Measurements from ENCODE around the gene RPRD1B.

Gene RPRD1B

GRCh38 chr20:38125157-38126056 lies 91.9 kb downstream of the RPRD1B start:
- Histone ChIP-seq H3F3A (ENCODE audit: insufficient read depth, low read length) (no peaks in the 10 kb centered on the region), H4K20me1 (ENCODE audit: insufficient read depth, low read length) (no peaks in the 10 kb centered on the region), H3K79me2 (ENCODE audit: low read length) (no peaks in the 10 kb centered on the region), H3K4me3 (ENCODE audit: low read length) (no peak overlapping the region), H3K4me2 (ENCODE audit: low read depth, low read length) (no peak overlapping the region), H3K36me3 (replicated peaks; ENCODE audit: insufficient read depth, low read length) (no peaks in the 10 kb centered on the region), H2AFZ (ENCODE audit: low read length) (no peak overlapping the region), H3K27me3 (replicated peaks; ENCODE audit: insufficient read depth, low read length) (no peaks in the 10 kb centered on the region), H3K9me2 (replicated peaks; ENCODE audit: insufficient read depth, low read length) (no peaks in the 10 kb centered on the region), H3K4me1 (ENCODE audit: low read length) (no peaks in the 10 kb centered on the region), H3K27ac (ENCODE audit: low read length) (no peak overlapping the region), H3K9me3 (replicated peaks; ENCODE audit: insufficient read depth, low read length) (no peaks in the 10 kb centered on the region), H3K9ac (ENCODE audit: low read length) (no peak overlapping the region)
- TF ChIP-seq EZH2 (optimal IDR thresholded peaks at IDR 0.05; ENCODE audit: low read depth, low read length) (no peak), CTCF (IDR thresholded peaks at IDR 0.05; ENCODE audit: low read length) (no peak)
- no peak for DNase-seq

GRCh38 chr20:38126146-38126921 lies 92.8 kb downstream of the RPRD1B start:
- H3K9me3 ChIP-seq (replicated peaks; ENCODE audit: insufficient read depth, low read length) = no peaks in the 10 kb centered on the region
- H2AFZ ChIP-seq (ENCODE audit: low read length) = no peak overlapping the region
- H3K79me2 ChIP-seq (ENCODE audit: low read length) = no peaks in the 10 kb centered on the region
- no peaks in the 10 kb centered on the region for H3F3A ChIP-seq (ENCODE audit: insufficient read depth, low read length)
- no peaks in the 10 kb centered on the region for H3K4me1 ChIP-seq (ENCODE audit: low read length)
- no peak for DNase-seq
- no peak overlapping the region for H3K9ac ChIP-seq (ENCODE audit: low read length)
- no peak for TF ChIP-seq EZH2phosphoT487 (IDR thresholded peaks at IDR 0.05; ENCODE audit: low read length)
- TF ChIP-seq EZH2 (optimal IDR thresholded peaks at IDR 0.05; ENCODE audit: low read depth, low read length) = no peak
- no peak for TF ChIP-seq CTCF (IDR thresholded peaks at IDR 0.05; ENCODE audit: low read length)
- no peaks in the 10 kb centered on the region for H3K9me2 ChIP-seq (replicated peaks; ENCODE audit: insufficient read depth, low read length)
- no peaks in the 10 kb centered on the region for H3K36me3 ChIP-seq (replicated peaks; ENCODE audit: insufficient read depth, low read length)
- no peaks in the 10 kb centered on the region for H4K20me1 ChIP-seq (ENCODE audit: insufficient read depth, low read length)
- H3K4me3 ChIP-seq (ENCODE audit: low read length) = no peak overlapping the region
- H3K4me2 ChIP-seq (ENCODE audit: low read depth, low read length) = no peak overlapping the region
- H3K27me3 ChIP-seq (replicated peaks; ENCODE audit: insufficient read depth, low read length) = no peaks in the 10 kb centered on the region
- no peak overlapping the region for H3K27ac ChIP-seq (ENCODE audit: low read length)

GRCh38 chr20:38126932-38127621 lies 93.5 kb downstream of the RPRD1B start:
- Histone ChIP-seq H3K27ac (ENCODE audit: low read length) (no peak overlapping the region), H4K20me1 (ENCODE audit: insufficient read depth, low read length) (no peaks in the 10 kb centered on the region), H3K4me3 (ENCODE audit: low read length) (no peak overlapping the region), H3K9ac (ENCODE audit: low read length) (no peak overlapping the region), H3K36me3 (replicated peaks; ENCODE audit: insufficient read depth, low read length) (no peaks in the 10 kb centered on the region), H2AFZ (ENCODE audit: low read length) (no peak overlapping the region), H3K4me1 (ENCODE audit: low read length) (no peaks in the 10 kb centered on the region), H3K9me2 (replicated peaks; ENCODE audit: insufficient read depth, low read length) (no peaks in the 10 kb centered on the region), H3K27me3 (replicated peaks; ENCODE audit: insufficient read depth, low read length) (no peaks in the 10 kb centered on the region), H3K79me2 (ENCODE audit: low read length) (no peaks in the 10 kb centered on the region), H3K4me2 (ENCODE audit: low read depth, low read length) (no peak overlapping the region), H3K9me3 (replicated peaks; ENCODE audit: insufficient read depth, low read length) (no peaks in the 10 kb centered on the region), H3F3A (ENCODE audit: insufficient read depth, low read length) (no peaks in the 10 kb centered on the region)
- no peak for DNase-seq
- TF ChIP-seq EZH2phosphoT487 (IDR thresholded peaks at IDR 0.05; ENCODE audit: low read length) (no peak), EZH2 (optimal IDR thresholded peaks at IDR 0.05; ENCODE audit: low read depth, low read length) (no peak), CTCF (IDR thresholded peaks at IDR 0.05; ENCODE audit: low read length) (no peak)
